ENCODE measurements around the gene HIVEP1.

Gene HIVEP1

DNA sequence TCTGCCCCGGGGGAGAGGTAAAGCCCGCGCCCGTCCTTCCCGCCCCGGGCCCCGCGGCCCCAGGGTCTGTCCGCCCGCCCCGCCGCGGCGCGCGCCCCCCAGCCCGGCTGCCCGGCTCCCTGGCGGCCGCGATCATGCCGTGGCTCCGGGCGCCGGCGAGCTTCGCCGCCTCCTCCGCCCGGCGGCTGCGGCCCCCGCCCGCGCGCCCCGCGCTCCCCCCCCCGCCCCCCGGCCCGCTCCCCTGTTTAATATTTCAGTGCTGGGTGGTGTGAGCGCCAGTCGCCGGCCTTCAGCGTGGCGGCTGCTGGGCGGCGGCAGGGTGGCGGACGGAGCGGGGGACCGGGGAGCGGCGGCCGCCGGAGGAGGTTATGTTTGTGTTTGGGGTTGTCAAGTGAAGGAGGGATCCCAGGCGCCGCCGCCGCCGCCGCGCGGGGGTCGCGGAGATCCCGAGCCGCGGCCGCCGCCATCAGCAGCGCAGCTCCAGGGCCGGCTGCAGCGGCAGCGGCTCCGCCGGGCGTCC lies at the start of gene HIVEP1:
Gene HIVEP1, plus strand, starts transcription at position 275 of the 520 bp plus-strand sequence. CDS start 3,317 bp downstream, outside the sequence.
- peak; percentile 23 for DNase-seq (ENCODE audit: low spot score)

DNA sequence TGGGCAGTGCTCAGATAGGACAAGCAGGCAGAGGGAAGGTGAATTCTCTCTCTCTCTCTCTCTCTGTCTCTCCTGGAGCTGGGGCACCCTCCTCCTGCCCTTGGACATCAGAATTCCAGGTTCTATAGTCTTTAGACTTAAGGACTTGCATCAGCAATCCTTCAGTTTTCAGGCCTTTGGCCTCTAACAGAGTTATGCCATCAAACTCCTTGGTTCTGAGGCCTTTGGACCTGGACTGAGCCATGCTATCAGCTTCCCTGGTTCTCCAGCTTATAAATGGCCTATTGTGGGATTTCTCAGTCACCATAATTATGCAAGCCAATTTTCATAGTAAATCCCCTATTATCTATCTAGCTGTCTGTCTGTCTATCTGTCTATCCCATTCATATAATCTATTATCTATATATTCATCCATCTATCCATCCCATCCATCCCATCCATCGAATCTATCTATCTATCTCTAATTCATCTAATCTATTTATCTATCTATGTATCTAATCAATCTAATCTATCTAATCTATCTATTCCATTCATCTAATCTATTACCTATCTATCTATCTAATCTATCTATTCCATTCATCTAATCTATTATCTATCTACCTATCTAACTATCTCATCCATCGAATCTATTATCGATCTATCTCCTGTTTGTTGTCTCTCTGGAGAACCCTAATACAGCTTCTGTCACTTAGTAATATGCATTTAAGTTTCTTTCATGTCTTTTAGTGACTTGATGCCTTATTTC lies 48.2 kb upstream of the HIVEP1 start:
- DNase-seq (ENCODE audit: low spot score), result no peak

DNA sequence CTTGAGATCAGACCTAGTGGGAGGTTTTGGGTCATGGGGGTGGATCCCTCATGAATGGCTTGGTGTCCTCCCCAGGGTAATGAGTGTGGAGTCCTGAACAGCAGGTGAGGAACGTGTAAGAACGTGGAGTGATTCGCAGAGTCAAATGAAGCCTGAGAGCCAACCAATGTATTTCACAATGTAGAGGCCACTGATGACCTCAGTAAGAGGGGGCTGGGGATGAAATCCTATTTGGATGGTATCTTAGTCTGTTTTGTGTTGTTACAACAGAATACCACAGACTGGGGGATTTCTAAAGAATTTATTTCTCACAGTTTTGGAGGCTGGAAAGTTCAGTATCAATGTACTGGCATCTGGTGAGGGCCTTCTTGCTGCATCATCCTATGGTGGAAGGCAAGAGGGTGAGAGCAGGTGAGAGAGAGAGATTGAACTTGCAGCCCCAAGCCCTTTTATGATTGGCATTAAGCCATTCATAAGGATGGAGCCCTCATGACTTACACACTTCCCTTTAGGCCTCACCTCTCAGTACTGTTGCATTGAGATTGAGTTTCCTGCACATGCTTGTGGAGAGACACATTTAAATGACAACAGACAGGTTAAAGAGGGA lies 47.3 kb upstream of the HIVEP1 start:
- DNase-seq (ENCODE audit: low spot score), result no peak

DNA sequence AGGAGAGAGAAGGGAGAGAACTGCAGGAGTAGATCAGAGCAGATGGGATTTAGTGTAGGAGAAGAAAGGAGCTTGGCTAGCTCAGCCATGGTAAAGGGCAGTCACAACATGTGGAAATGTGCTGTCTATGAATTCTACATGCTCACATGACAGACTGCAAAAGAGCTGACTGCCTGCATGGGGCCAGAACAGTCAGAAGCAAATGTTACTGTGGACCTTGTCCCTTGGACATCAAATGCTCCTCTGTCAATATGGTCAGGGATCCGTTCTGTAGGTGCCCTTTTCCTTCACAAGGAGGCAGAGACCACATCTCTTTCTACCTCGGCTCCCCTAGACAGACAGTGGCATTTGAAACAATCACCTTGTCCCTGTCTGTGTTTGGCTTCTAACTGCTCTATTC lies 46.6 kb upstream of the HIVEP1 start:
- no peak for DNase-seq (ENCODE audit: low spot score)

DNA sequence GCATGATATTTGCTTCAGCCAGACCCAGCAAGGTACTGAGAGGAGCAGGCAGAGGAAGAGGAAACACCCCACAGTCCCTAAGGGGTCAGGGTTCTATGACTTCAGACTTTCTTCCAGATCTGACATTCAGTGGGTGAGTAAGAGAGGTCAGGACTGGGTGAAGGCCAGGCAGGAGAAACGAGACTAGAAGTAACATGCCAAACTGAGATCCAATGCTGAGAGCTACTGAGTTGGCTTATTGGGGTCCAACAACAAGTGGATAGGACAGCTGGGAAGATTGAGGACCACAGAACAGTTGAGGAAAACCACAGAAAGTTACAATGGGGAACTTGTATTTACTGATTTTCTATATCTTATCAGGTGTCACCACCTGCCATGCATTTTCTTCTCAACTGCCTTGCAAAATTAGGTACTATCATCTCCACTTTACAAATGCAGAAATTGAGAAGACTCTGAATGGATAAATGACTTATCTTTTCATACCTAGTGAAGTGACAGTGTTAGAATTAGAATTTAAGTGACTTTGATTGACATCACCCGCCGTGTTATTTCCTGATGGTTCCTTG lies 43.8 kb upstream of the HIVEP1 start:
- DNase-seq (ENCODE audit: low spot score), result no peak

DNA sequence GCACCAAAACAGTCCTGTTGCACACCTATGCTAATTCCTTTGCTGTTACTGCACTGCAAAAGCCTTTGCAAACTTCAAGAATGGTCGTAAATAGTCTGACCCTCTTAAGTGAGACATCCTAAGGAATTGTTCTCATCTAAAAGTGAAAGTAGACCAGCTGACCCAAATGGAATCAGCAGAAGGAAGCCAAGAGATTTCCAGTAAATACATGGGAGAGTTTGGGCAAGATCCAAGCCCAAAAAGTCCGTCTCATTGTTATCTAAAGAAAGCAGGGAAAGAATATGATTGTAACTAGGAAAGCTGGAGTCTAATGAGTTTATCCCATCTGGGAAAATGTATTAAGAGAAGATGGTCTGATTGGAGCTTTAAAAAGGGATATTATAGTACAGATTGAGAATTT lies 43.0 kb upstream of the HIVEP1 start:
- DNase-seq (ENCODE audit: low spot score), result no peak

DNA sequence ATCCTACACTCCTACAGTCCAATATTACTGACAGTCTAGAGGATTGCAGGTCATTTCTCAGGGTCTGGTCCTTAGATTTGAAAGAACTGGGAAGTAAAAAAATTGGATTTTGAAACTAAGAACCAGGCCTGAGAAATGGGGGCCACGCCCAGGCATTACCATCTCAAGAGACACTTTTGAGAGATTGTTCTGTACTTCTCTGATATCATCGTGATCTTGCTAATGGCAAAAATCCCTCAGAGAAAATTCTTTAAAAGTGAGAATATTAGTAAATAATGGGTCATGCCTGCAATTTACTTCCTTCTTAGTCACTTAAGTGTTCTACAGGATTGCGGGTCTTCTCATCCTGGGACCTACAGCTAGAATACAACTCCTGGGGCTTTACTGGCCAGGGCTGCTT lies 42.0 kb upstream of the HIVEP1 start:
- DNase-seq (ENCODE audit: low spot score), result no peak

DNA sequence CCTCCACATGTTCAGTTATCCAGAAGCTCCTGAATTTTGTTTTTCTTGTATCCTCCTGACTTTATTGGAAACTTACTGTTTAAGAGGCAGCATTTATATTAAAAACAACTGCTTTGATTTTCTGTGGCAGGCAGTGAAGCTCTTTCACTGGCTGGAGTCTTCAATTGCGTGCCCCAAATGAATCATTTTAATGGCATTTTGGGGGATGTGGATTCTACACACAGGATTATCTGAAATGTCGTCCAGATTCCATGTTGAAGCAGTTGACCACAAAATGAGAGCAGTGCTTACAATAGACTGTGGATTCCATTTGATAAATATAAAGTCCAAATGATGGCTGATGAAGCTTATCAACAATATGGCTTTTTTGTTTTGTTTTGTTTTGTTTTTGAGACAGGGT lies 41.0 kb upstream of the HIVEP1 start:
- DNase-seq (ENCODE audit: low spot score), result no peak

DNA sequence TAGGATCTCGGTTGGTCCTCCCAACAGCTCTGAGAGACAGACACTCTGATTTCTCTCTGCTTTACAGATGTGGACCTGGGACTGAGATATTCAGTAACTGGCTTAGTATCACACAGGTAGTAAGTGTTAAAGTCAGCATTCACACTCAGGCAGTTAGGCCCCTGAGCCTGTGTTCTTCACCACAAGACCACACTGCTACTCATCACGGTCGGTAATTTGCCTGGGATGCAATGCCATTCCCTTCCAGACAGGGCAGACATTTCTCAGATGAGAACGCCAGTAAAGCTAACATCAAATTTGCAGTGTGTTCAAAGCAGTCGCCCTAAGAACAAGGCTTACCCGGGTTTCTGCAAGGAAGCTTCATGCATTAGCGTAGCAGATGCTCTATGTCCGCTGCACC lies 39.8 kb upstream of the HIVEP1 start:
- DNase-seq (ENCODE audit: low spot score), result no peak

DNA sequence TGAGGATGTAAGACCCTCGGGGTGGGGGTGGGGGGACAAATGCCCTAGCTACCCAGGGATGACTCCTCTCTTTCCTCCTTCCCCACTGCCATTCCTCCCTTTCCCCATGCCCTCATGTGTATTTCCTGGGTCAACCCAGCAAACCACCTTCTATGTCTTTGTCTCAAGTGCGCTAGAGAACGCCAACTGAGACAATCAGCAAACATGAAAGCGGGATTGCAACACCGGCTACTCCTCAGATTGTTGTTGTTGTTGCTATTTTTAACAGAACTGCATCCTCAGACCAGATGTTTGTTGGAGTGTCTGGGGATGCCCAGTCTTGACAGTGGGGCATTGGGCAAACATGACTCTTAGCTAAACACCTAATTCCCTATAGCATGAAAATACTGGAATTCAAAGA lies 39.3 kb upstream of the HIVEP1 start:
- DNase-seq (ENCODE audit: low spot score), result no peak

DNA sequence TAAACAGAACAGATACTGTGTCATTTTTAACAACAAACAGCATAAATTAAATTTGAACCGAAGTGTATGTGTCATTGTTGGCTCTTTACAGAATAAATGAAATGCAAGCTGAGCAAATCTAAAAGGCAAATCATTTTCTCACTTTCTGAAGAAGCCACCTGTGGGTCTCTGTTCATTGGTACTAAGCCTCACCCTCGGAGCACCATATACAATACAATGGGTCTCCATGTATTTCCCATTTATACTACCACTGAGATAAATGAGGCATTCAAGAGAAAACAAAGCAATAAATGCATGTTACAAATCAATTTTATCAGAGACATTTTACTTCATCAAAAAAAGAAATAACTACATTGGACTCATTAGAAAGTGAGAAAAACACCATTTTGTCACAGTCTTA lies 38.9 kb upstream of the HIVEP1 start:
- DNase-seq (ENCODE audit: low spot score), result no peak

DNA sequence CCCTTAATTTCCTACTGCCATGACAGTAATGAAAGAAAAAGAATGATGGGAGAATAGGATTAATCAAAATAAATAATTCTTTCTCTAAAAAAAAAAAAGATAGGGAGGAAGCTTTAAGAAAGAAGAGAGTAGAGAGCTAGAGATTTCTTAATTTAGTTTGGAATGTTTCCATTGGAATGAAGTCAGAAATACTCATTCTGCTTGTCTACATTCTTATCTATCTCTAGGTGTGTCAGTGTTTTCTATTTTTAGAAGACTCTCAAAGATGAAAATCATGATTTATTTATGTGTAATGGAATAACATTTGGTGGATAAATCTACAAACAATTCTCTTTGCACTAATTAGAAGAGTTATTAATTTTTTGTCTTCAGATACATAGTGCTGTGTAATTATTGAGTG lies 38.0 kb upstream of the HIVEP1 start:
- no peak for DNase-seq (ENCODE audit: low spot score)

DNA sequence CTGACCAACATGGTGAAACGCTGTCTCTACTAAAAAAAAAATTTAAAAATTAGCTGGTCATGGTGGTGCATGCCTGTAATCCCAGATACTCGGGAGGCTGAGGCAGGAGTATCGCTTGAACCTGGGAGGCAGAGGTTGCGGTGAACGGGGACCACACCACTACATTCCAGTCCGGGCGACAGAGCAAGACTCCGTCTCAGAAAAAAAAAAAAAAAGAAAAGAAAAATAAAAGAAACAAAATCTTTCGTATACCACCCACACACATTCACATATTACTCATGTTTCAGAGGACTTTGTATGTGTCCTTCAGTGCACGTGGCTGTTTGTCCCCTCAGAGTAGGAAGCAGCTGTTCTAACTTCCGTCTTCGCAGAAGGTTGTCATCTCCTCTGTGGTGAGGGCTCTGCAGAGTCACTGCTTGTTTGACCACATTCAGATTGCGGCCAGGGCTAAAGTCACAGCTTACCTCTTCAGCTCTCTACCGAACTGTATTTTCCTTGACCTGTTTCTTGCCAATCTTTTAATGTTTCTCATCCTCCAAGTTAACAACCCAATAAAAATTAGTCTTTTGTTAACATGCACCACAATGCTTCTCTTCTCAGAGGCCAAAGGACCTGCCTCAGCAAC lies 36.6 kb upstream of the HIVEP1 start:
- no peak for DNase-seq (ENCODE audit: low spot score)

DNA sequence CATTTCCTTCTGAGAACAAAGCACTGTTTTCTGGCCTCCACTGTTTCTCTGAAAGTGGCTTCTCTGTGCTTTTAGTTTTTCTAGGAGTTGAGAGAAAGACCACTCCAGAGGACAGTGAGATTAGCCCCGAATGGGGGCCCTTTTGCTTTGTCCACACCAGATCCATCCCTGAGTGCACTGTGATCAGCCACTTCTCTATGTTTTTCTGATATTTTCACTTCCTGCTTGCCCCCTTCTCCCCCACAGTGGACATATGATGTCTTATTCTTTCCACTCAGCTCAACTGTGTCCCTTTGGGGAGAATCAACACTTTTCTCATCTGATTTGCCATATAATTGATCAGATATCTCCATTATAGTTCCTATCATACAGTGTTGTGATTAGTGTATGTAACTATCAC lies 35.6 kb upstream of the HIVEP1 start:
- no peak for DNase-seq (ENCODE audit: low spot score)

DNA sequence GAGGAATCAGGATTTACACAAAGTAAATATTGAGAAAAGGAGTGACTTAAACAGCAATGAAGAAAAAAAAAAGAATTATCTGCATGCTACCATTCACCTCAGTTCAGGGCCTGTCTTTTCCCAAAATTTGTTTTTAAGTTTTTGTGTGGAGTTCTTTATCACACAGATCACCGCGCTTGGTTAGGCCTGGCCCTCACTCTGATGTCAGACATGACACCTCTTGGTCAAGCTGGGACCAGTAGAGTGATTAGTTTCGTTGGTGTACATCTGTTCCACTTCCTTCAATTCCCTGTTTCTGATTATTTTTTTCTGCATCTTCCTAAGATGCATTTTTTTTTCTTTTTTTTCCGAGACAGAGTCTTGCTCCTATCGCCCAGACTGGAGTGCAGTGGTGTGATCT lies 34.9 kb upstream of the HIVEP1 start:
- DNase-seq (ENCODE audit: low spot score), result no peak

DNA sequence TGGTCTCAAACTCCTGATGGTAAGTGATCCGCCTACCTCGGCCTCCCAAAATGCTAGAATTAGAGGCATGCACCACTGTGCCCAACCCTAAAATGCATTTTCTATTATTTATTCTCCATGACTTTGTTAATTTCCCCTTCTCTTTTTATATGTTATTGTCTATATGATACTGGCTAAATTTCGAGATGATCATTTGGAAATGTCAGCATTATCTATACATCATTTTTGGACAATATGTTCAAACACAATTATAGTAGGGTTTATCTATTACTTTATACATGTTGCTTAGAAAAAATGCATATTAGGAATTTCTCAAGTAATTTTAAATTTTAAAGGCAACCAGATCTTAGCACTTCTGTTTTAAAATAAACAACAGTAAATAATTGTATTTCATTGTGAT lies 34.4 kb upstream of the HIVEP1 start:
- no peak for DNase-seq (ENCODE audit: low spot score)

DNA sequence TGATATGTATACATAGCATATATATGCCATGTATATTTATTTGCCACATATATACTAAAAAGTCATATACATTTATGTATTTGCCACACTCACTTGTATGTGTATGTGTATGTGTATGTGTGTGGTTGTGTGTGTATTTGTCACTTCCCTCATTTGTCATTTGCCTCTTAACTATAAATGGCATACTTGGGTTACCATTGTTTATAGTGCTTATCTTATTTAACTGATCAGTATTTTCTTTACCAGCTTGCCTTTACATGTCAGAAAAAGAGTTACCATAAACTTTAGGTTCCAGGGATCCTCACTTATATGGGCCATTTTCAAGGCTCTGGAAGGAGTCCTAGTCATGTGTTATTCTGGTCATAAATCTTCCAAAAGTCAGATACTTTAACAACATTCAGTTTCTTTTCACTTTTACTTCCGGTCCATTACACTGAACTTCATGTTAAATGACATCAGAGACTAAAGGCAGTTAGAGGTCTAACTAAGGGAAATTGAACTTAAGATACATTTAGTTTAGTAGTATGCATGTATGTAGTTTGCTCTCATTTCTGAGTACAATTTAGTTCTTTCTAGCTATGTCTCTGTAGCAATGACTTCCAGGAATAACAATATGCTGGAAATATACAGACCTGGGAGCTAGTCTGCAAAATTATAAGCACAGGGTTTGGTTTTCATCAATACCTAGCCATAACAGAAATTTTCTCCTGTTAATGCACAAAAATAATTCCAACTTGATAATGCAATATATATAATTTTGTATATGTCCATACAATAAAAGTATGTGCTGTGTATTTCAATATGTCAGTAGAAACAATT lies 33.7 kb upstream of the HIVEP1 start:
- no peak for DNase-seq (ENCODE audit: low spot score)

DNA sequence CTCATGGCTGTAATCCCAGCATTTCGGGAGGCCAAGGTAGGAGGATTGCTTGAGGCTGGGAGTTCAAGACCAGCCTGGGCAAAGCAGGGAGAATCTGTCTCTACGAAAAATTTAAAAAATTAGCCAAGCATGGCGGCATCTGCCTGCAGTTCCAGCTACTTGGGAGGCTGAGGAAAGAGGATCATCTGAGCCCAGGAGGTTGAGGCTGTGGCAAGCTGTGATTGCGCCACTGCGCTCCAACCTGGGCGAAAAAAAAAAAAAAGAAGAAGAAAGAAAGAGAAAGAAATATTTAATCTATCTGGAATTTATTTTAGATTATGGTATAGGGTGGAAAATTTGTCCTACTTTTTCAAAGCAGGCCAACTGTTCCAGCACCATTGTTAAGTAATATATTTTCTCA lies 32.2 kb upstream of the HIVEP1 start:
- no peak for DNase-seq (ENCODE audit: low spot score)

DNA sequence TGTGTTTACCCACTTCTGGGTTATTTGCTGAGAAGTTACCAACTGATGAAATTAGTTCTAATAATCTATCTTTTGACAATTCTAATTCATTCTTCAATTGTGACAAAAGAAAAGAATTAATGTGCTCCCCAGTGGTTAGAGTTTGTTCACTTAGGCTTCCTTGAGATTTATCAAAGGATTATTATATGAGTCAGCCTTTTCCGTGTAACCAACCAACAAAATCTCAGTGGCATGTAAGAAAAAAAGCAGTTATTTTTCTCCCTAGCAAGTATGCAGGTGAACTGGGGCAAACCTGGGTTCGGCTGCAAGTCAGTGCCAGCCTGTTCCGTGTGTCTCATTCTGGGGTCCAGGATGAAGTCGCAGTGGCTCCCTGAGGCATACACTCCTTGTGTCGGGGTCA lies 28.8 kb upstream of the HIVEP1 start:
- no peak for DNase-seq (ENCODE audit: low spot score)

DNA sequence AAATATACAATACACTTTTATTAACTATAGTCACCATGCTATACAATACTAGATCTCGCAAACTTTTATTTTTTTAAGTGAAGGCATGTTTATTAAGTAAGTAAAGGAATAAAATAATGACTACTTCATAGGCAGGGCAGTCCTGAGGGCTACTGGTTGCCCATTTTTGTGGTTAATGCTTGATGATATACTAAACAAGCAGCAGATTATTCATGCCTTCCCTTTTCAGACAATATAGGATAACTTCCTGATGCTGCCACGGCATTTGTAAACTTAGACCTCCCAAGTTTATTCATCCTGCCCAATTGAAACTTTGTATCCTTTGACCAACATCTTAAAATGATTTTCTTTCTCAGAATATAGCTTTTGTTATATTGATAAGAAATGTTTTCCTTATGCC lies 24.7 kb upstream of the HIVEP1 start:
- DNase-seq (ENCODE audit: low spot score), result no peak

DNA sequence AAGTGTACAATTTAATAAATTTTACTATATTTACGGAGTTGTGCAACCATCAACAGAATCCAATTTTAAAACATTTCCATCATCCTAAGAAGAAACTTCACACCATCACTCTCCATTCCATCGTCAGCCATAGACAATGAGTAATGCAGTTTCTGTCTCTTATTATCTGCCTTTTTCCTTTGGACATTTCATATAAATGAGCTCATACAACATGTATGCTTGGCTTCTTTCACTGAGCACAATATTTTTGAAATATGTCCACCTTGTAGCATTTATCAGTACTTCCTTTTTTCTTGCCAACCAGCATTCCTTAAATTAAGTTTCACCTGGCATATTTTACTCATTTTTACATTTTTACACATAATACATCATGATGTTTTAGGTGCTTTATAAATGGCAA lies 22.7 kb upstream of the HIVEP1 start:
- DNase-seq (ENCODE audit: low spot score), result no peak

DNA sequence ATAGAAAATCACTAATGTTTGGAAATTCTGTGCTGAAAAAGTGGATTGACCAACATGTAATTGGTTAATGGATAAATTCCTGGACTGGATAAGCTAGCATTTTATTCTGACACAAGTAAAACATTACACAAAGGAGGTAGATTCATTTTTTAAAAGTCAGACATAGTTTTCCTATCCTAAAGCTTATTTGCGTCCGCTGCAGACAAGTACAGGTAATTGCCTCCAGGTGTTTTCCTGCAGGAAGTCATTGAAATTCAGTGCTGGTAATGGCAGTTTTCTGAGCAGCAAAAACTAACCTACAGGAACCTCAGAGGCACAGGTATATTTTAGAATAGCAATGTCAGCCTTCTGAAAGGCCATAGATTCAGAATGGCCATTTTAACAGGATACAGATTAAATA lies 20.0 kb upstream of the HIVEP1 start:
- no peak for DNase-seq (ENCODE audit: low spot score)

Measured in iPS-NIHi11 (cell line).